ENCODE results near the gene PTPRG. TPM values are rescaled to one million over a fixed set of nuclear protein-coding genes. Genes with fewer than 3 reads are reported as not detected.

The PTPRG gene
- total RNA-seq, 1 experiment from 2014 or later = 69.3 TPM

GRCh38 chr3:61892891-61893290, 331.5 kb downstream of the PTPRG start:
- Histone ChIP-seq H3K56ac (ENCODE audit: insufficient read length, low read depth, low read length) (no peak overlapping the region), H4K91ac (ENCODE audit: insufficient read length, low read depth, low read length) (no peak overlapping the region), H4K8ac (replicated peaks; ENCODE audit: insufficient read length, low read depth, low read length) (peak overlapping the region; percentile 67), H3K23ac (ENCODE audit: insufficient read length, low read depth, low read length) (no peak overlapping the region), H3K4me1 (ENCODE audit: insufficient read depth, low read length) (peaks cover 4% of the 10 kb centered on the region; the same call in 1 of the 2 replicates), H3K79me1 (ENCODE audit: insufficient read depth, low read depth, low read length, poor library complexity, severe bottlenecking) (peaks cover 2% of the 10 kb centered on the region), H2BK20ac (ENCODE audit: low read depth, low read length, poor library complexity, severe bottlenecking) (no peak overlapping the region), H3K27ac (ENCODE audit: insufficient read length, low read depth, low read length) (no peak overlapping the region), H3K27me3 (ENCODE audit: insufficient read depth, low read length) (no peaks in the 10 kb centered on the region), H3K23me2 (ENCODE audit: insufficient read length, low read depth, low read length, poor library complexity, severe bottlenecking) (no peaks in the 10 kb centered on the region), H2AK5ac (ENCODE audit: insufficient read length, low read length) (no peak overlapping the region), H3T11ph (ENCODE audit: low read length) (no peak overlapping the region), H3K4ac (ENCODE audit: low read depth, low read length) (no peak overlapping the region), H2BK15ac (ENCODE audit: low read depth, low read length) (no peak overlapping the region), H3K79me2 (ENCODE audit: insufficient read depth, low read length) (peaks cover 8% of the 10 kb centered on the region; the same call in 1 of the 2 replicates), H3K4me2 (ENCODE audit: insufficient read depth, insufficient read length, low read length) (no peak overlapping the region), H4K5ac (ENCODE audit: insufficient read length, low read depth, low read length) (no peak overlapping the region), H3K9me3 (ENCODE audit: control insufficient read depth, low read depth, low read length) (no peaks in the 10 kb centered on the region), H3K9ac (ENCODE audit: extremely low read depth, insufficient read length, low read length) (no peak overlapping the region), H4K20me1 (ENCODE audit: control insufficient read depth, insufficient read depth, insufficient read length) (no peaks in the 10 kb centered on the region), H3K18ac (ENCODE audit: insufficient read length, low read depth, low read length) (no peak overlapping the region), H2BK12ac (ENCODE audit: insufficient read length, low read depth, low read length) (no peak overlapping the region), H2BK120ac (ENCODE audit: low read depth, low read length, poor library complexity, severe bottlenecking) (no peak overlapping the region), H2BK5ac (ENCODE audit: insufficient read length, low read length) (no peak overlapping the region), H3K14ac (ENCODE audit: insufficient read depth, low read length) (no peak overlapping the region), H2AFZ (ENCODE audit: low read length) (no peak overlapping the region)
- DNase-seq = no peak
- H3K27me3 Mint-ChIP-seq (ENCODE audit: low read depth) = no peaks in the 10 kb centered on the region
- no peak overlapping the region for H3K4me3 Mint-ChIP-seq
- no CpG with 5 or more reads among the region's 4 CpGs for WGBS (ENCODE audit: extremely low coverage, insufficient read length, low lambda C conversion rate)
- peaks cover 64% of the 10 kb centered on the region in 2 experiments for H3K4me1 Mint-ChIP-seq
- no peak overlapping the region for H3K27ac Mint-ChIP-seq
- no peaks in the 10 kb centered on the region for H3K36me3 Mint-ChIP-seq (ENCODE audit: insufficient read depth in 1 of 3, low read depth in 3 of 3)
- no peak for TF ChIP-seq CTCF (conservative IDR thresholded peaks at IDR 0.05)
- no peaks in the 10 kb centered on the region for H3K9me3 Mint-ChIP-seq
